Mucosa of stomach (tissue), 1 donor: Measurements from ENCODE around the gene FLOT2.

ENCODE experiments used
- H3K27me3 ChIP-seq: one replicate; pipeline ENCODE4 v1.7.0; 2013; ENCODE audit warnings: mild to moderate bottlenecking, low read length; ENCODE audit not compliant: control insufficient read depth, insufficient read depth
- H3K36me3 ChIP-seq: one replicate; pipeline ENCODE4 v1.7.0; 2013; ENCODE audit warnings: low read length; ENCODE audit not compliant: control insufficient read depth, insufficient read depth
- H3K4me1 ChIP-seq: one replicate; pipeline ENCODE4 v1.7.0; 2013; ENCODE audit warnings: mild to moderate bottlenecking, low read length; ENCODE audit not compliant: control insufficient read depth, insufficient read depth
- H3K4me3 ChIP-seq: one replicate; pipeline ENCODE4 v1.7.0; 2013; ENCODE audit warnings: low read length
- H3K9ac ChIP-seq: one replicate; pipeline ENCODE4 v1.7.0; 2013; ENCODE audit warnings: mild to moderate bottlenecking, low read length, moderate library complexity
- H3K9me3 ChIP-seq: one replicate; pipeline ENCODE4 v1.7.0; 2013; ENCODE audit warnings: mild to moderate bottlenecking, low read length, moderate library complexity; ENCODE audit not compliant: control insufficient read depth
- donor health status: Pancreatic carcinoma.

Gene FLOT2

GRCh38 chr17:28889996-28890395 lies 7.5 kb downstream of the FLOT2 start:
- no peak overlapping the region for H3K4me3 ChIP-seq
- no peaks in the 10 kb centered on the region for H3K27me3 ChIP-seq
- H3K9me3 ChIP-seq: no peaks in the 10 kb centered on the region
- no peaks in the 10 kb centered on the region for H3K36me3 ChIP-seq
- no peak overlapping the region for H3K9ac ChIP-seq
- peaks cover 13% of the 10 kb centered on the region for H3K4me1 ChIP-seq

- no peak overlapping the region for H3K9ac ChIP-seq
- H3K4me3 ChIP-seq: no peak overlapping the region
- peaks cover 5% of the 10 kb centered on the region for H3K36me3 ChIP-seq
- H3K4me1 ChIP-seq: peaks cover 13% of the 10 kb centered on the region
- H3K9me3 ChIP-seq: no peaks in the 10 kb centered on the region
- no peaks in the 10 kb centered on the region for H3K27me3 ChIP-seq
Measured at GRCh38 chr17:28888832-28889231, 8.7 kb downstream of the FLOT2 start.

- H3K9me3 ChIP-seq: no peaks in the 10 kb centered on the region
- peaks cover 9% of the 10 kb centered on the region for H3K4me1 ChIP-seq
- H3K9ac ChIP-seq: no peak overlapping the region
- no peaks in the 10 kb centered on the region for H3K27me3 ChIP-seq
- no peak overlapping the region for H3K4me3 ChIP-seq
- H3K36me3 ChIP-seq: peaks cover 5% of the 10 kb centered on the region
Measured at GRCh38 chr17:28887871-28888471, 9.6 kb downstream of the FLOT2 start.

- H3K27me3 ChIP-seq: no peaks in the 10 kb centered on the region
- no peaks in the 10 kb centered on the region for H3K4me1 ChIP-seq
- H3K4me3 ChIP-seq: no peak overlapping the region
- peaks cover 19% of the 10 kb centered on the region for H3K36me3 ChIP-seq
- no peaks in the 10 kb centered on the region for H3K9me3 ChIP-seq
- no peak overlapping the region for H3K9ac ChIP-seq
Measured at GRCh38 chr17:28885951-28886350, 11.6 kb downstream of the FLOT2 start.

- Histone ChIP-seq H3K9ac (no peak overlapping the region), H3K36me3 (peaks cover 23% of the 10 kb centered on the region), H3K9me3 (no peaks in the 10 kb centered on the region), H3K4me1 (no peaks in the 10 kb centered on the region), H3K4me3 (no peak overlapping the region), H3K27me3 (no peaks in the 10 kb centered on the region)
Measured at GRCh38 chr17:28885363-28885762, 12.2 kb downstream of the FLOT2 start.

- H3K27me3 ChIP-seq: no peaks in the 10 kb centered on the region
- H3K36me3 ChIP-seq: peaks cover 23% of the 10 kb centered on the region
- H3K9ac ChIP-seq: no peak overlapping the region
- H3K4me3 ChIP-seq: no peak overlapping the region
- H3K4me1 ChIP-seq: no peaks in the 10 kb centered on the region
- H3K9me3 ChIP-seq: no peaks in the 10 kb centered on the region
Measured at GRCh38 chr17:28883967-28884702, 13.4 kb downstream of the FLOT2 start.

- Histone ChIP-seq H3K4me3 (no peak overlapping the region), H3K4me1 (no peaks in the 10 kb centered on the region), H3K9me3 (no peaks in the 10 kb centered on the region), H3K9ac (no peak overlapping the region), H3K27me3 (no peaks in the 10 kb centered on the region), H3K36me3 (peaks cover 23% of the 10 kb centered on the region)
Measured at GRCh38 chr17:28882154-28882895, 15.2 kb downstream of the FLOT2 start.

GRCh38 chr17:28881533-28882056 lies 15.9 kb downstream of the FLOT2 start:
- H3K36me3 ChIP-seq: peaks cover 23% of the 10 kb centered on the region

GRCh38 chr17:28880572-28880945 lies 17.0 kb downstream of the FLOT2 start:
- Histone ChIP-seq H3K36me3 (peaks cover 23% of the 10 kb centered on the region), H3K9ac (no peak overlapping the region), H3K4me1 (peaks cover 11% of the 10 kb centered on the region), H3K27me3 (no peaks in the 10 kb centered on the region), H3K4me3 (no peak overlapping the region), H3K9me3 (no peaks in the 10 kb centered on the region)

More at GRCh38 chr17:28881533-28882056, 15.9 kb downstream of the FLOT2 start:
- Histone ChIP-seq H3K4me3 (no peak overlapping the region), H3K9ac (no peak overlapping the region), H3K9me3 (no peaks in the 10 kb centered on the region), H3K27me3 (no peaks in the 10 kb centered on the region), H3K4me1 (peaks cover under 1% of the 10 kb centered on the region)

- Histone ChIP-seq H3K4me1 (peaks cover 16% of the 10 kb centered on the region), H3K36me3 (peaks cover 23% of the 10 kb centered on the region)
Measured at GRCh38 chr17:28879886-28880571, 17.5 kb downstream of the FLOT2 start.

GRCh38 chr17:28878981-28879380 lies 18.6 kb downstream of the FLOT2 start:
- Histone ChIP-seq H3K4me1 (peaks cover 21% of the 10 kb centered on the region), H3K9me3 (no peaks in the 10 kb centered on the region), H3K36me3 (peaks cover 19% of the 10 kb centered on the region), H3K4me3 (no peak overlapping the region), H3K27me3 (no peaks in the 10 kb centered on the region), H3K9ac (no peak overlapping the region)

More at GRCh38 chr17:28879886-28880571, 17.5 kb downstream of the FLOT2 start:
- no peak overlapping the region for H3K9ac ChIP-seq
- no peaks in the 10 kb centered on the region for H3K27me3 ChIP-seq
- no peaks in the 10 kb centered on the region for H3K9me3 ChIP-seq
- H3K4me3 ChIP-seq: no peak overlapping the region
